ENCODE data around the gene TBC1D14. TPM values are rescaled to one million over a fixed set of nuclear protein-coding genes. Genes with fewer than 3 reads are reported as not detected.
A peak's percentile ranks its signal among the peaks of the same experiment; 100 is the strongest.

The TBC1D14 gene
- total RNA-seq, 2 experiments from 2014 or later, result 37.1 to 37.3 TPM

DNA sequence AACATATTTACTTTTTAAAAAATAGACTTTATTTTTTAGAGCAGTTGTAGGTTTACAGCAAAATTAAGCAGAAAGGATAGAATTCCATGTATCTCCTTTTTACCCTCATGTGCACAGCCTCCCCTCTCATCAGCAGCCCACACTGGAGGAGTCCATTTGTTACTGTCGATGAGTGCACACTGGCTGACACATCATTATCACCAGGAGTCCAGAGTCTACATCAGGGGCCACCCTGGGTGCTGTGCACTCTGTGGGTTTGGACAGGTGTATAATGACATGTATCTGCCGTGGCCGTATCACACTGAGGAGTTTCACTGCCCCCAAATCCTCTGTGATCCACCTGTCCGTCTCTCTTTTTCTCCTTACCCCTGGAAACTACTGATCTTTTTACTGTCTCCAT, 26.3 kb downstream of the TBC1D14 start:
- DNase-seq, result no peak
- peaks cover 19% of the 10 kb centered on the region for H3K36me3 Mint-ChIP-seq
- no peak overlapping the region for H3K4me3 Mint-ChIP-seq
- intact Hi-C loops (cut with micrococcal nuclease), result no loop called here
- H3K27me3 Mint-ChIP-seq, result no peaks in the 10 kb centered on the region
- no peaks in the 10 kb centered on the region for H3K9me3 Mint-ChIP-seq
- H3K4me1 Mint-ChIP-seq (ENCODE audit: low read depth), result peaks cover 51% of the 10 kb centered on the region
- ChIA-PET CTCF (no interaction called here), POLR2A (no interaction called here)
- no peak overlapping the region for H3K27ac Mint-ChIP-seq

DNA sequence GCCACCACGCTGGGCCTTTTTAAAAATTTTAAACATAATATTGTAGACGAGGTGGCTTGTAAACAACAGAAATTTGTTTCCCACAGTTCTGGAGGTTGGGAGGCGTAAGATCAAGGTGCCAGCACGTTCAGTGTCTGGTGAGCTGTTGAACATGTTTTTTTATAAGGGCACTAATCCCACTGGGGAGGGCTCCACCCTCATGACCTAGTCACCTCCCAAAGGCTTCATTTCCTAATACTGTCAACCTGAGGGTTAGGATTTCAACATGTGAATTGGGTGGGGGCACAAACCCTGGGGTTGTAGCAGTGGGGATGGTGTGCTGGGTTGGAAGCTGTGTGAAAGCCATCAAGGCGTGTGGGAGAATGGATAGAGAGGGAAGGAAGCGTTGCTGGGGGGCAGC, 27.6 kb downstream of the TBC1D14 start:
- Mint-ChIP-seq H3K36me3 (peaks cover 15% of the 10 kb centered on the region), H3K4me3 (no peak overlapping the region), H3K9me3 (no peaks in the 10 kb centered on the region), H3K27me3 (no peaks in the 10 kb centered on the region), H3K4me1 (ENCODE audit: low read depth) (peaks cover 61% of the 10 kb centered on the region), H3K27ac (peak overlapping the region; percentile 0)
- ChIA-PET POLR2A (no interaction called here), CTCF (no interaction called here)
- intact Hi-C loops (cut with micrococcal nuclease), result no loop called here
- DNase-seq, result no peak

DNA sequence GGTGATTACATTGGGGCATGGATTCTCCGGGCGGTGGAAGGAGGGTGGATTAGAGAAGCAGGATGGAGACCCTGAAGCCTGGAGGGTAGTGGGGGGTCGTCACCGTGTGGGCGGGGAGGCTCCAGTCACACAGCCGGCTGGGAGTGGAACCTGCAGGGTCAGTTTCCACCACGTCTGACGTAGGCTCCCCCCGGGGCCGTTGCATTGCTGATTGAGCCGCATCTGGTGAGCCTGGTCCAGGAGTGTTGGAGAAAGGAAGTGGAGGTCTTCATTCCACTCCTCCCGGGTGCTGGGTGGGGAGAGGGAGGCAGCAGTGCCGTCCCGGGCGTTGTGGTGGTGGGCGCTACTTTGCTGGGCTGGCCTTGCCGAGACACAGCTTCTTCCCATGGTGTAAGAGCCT, 28.1 kb downstream of the TBC1D14 start:
- Mint-ChIP-seq H3K27me3 (no peaks in the 10 kb centered on the region), H3K9me3 (no peaks in the 10 kb centered on the region), H3K4me3 (no peak overlapping the region), H3K4me1 (ENCODE audit: low read depth) (peaks cover 66% of the 10 kb centered on the region), H3K27ac (peak overlapping the region; percentile 0), H3K36me3 (peaks cover 13% of the 10 kb centered on the region)
- intact Hi-C loops (cut with micrococcal nuclease), result no loop called here
- CTCF ChIA-PET, result no interaction called here
- DNase-seq, result no peak
- POLR2A ChIA-PET, result interaction anchor here (0.6 kb wide), 1 partner anchor 21 kb away, joined by 3 read pairs; no protein-coding TSS in a partner anchor

DNA sequence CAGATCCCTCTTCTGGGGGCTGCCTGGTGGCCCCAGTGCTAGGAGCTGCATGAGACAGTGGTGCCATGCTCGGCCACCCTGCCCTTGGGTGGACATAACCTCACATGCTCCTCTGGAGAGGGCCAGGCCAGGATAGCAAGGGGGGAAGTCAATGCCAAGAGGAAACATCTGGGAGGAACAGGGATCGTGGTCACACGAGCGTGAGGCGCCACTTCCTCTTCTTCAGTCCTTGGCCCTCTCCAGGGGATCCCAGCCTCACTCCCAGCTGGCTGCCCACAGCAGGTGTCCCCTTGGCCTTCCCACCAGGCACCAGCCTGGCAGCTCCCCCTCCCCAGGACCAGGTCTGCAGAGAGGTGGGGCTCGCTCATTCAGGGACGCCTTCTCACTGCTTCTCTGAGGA, 28.6 kb downstream of the TBC1D14 start:
- H3K4me3 Mint-ChIP-seq, result no peak overlapping the region
- no peaks in the 10 kb centered on the region for H3K27me3 Mint-ChIP-seq
- POLR2A ChIA-PET, result interaction anchor here (0.6 kb wide), 1 partner anchor 21 kb away, joined by 3 read pairs; no protein-coding TSS in a partner anchor
- CTCF ChIA-PET, result no interaction called here
- peaks cover 13% of the 10 kb centered on the region for H3K36me3 Mint-ChIP-seq
- H3K27ac Mint-ChIP-seq, result no peak overlapping the region
- no peaks in the 10 kb centered on the region for H3K9me3 Mint-ChIP-seq
- H3K4me1 Mint-ChIP-seq (ENCODE audit: low read depth), result peaks cover 71% of the 10 kb centered on the region
- intact Hi-C loops (cut with micrococcal nuclease), result no loop called here
- DNase-seq, result no peak

DNA sequence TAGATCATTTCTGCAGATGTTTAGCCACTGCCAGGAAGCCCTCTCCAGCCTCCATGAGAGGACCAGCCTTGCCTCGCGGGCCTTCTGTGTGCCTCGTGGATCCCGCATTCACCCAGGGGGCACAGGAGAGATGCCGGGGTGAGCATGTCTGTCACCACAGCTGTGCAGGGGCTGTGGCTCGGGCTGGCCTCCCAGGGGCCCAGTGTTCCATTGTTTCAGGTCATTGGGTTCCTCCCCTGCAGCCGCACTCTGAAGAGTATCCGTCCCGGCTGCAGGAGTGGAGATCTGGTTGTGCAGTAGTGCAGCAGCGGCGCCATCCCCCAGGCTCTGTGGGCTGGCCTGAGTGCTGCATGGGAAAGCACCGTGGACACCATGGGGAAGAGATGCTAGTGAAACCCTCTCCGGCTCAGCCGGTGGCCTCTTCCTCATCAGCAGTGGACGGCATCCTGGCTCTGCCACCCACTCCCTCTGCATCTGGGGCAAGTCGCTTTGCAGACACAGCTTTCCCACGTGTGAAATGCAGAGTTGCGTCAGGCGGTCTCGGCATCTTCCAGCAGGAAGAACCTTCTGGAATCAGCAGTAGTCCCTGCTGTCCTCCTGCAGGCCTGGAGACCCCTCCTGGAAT, 29.1 kb downstream of the TBC1D14 start:
- Mint-ChIP-seq H3K27me3 (no peaks in the 10 kb centered on the region), H3K36me3 (peaks cover 7% of the 10 kb centered on the region), H3K4me1 (ENCODE audit: low read depth) (peaks cover 72% of the 10 kb centered on the region), H3K9me3 (no peaks in the 10 kb centered on the region), H3K4me3 (no peak overlapping the region), H3K27ac (no peak overlapping the region)
- ChIA-PET POLR2A (no interaction called here), CTCF (no interaction called here)
- no peak for DNase-seq
- intact Hi-C loops (cut with micrococcal nuclease), result no loop called here

DNA sequence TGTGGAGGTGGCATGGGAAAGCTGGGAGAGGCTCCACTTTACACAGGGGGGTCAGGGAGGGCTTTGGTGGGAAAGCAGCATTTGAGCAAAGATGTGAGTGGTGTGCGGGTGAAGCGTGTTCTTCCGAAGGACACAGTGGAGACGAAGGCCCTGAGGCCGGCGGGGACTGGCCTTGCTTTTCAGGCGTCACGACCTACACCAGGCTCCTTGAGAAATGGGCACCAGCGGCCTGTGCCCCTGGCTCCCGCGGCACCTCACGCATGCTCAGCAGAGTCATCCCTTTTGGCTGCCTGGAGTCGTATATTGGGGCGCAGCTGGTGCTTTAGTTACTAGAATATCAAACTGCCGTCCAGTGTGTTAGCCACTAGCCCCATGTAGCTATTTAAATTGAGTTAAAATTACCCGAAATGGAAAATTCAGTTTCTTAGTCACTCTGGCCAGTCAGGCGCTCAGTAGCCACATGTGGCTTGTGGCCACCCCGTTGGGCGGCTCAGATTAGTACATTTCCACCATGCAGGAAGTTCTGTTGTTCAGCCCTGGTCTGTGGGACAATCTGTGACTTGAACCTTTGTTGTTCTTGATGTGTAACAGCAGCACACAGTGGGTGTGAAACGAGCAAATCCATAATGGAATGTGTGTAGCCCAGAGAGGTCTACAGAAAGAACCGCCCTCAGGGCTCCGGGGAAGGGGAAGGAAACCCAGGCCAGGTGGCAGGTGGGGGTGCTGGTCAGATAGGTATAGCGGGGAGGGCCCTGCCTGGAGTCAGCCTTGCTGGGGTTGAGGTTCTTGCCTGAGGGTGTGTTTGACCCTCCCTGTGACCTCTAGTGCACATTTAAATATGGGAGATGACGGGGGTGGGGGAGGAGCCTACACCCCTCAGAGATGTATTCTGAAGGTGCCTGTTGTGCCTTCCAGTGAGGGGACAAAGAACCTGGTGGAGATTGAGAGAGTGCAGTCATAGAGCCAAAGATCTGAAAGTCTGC, 30.4 kb downstream of the TBC1D14 start:
- Mint-ChIP-seq H3K4me1 (ENCODE audit: low read depth) (peaks cover 74% of the 10 kb centered on the region), H3K27me3 (no peaks in the 10 kb centered on the region), H3K9me3 (no peaks in the 10 kb centered on the region), H3K27ac (peak overlapping the region; percentile 32), H3K4me3 (no peak overlapping the region), H3K36me3 (peaks cover 3% of the 10 kb centered on the region)
- DNase-seq, result no peak
- CTCF ChIA-PET, result no interaction called here
- intact Hi-C loops (cut with micrococcal nuclease), result no loop called here
- POLR2A ChIA-PET, result no interaction called here

DNA sequence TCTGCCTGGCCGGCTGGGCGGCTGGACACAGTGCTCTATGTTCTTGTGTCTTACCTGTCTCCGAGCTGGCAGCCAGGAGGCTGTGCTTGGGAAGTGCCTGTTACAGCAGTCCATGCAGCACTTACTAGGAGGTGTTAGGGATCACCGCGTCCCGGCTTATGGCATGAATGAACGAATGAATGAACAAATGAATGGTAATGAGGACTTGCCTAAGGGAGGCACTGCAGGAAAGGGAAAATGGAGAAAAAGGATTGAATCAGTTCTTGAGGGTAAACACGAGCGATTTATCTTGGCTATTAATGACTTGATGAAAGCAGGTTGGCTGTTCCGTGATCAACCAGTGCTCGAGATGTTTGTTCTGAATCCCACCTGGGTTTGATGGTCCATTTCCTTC, 31.1 kb downstream of the TBC1D14 start:
- Mint-ChIP-seq H3K9me3 (no peaks in the 10 kb centered on the region), H3K27ac (peak overlapping the region; percentile 32), H3K36me3 (peaks cover 3% of the 10 kb centered on the region), H3K27me3 (no peaks in the 10 kb centered on the region), H3K4me1 (ENCODE audit: low read depth) (peaks cover 74% of the 10 kb centered on the region), H3K4me3 (no peak overlapping the region)
- intact Hi-C loops (cut with micrococcal nuclease), result no loop called here
- CTCF ChIA-PET, result interaction anchor here (0.8 to 2.1 kb wide), 2 partner anchors 24 to 34 kb away, joined by 3 to 11 read pairs; no protein-coding TSS in a partner anchor
- DNase-seq, result no peak
- POLR2A ChIA-PET, result no interaction called here

DNA sequence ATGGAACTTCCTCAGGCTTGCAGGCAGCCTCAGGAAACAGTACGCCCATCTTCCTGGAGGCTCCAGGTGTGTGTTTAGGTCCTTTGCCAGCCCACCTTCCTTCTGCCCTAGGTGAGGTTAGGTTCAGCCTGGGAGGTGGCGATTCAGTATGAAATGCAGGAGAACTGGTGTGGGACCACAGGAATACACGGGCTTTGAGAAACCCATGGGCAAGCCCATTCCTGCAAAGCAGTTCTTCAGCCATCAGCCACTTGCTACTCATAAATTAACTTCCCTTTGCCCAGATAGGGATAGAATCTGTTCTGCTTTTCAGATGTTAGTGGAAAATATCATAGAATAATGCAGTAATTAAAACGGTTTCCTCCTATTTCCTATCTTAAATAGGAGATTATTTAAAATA, 32.2 kb downstream of the TBC1D14 start:
- no peak for DNase-seq
- Mint-ChIP-seq H3K4me1 (ENCODE audit: low read depth) (peaks cover 75% of the 10 kb centered on the region), H3K27me3 (no peaks in the 10 kb centered on the region), H3K9me3 (no peaks in the 10 kb centered on the region), H3K27ac (no peak overlapping the region), H3K4me3 (no peak overlapping the region), H3K36me3 (no peaks in the 10 kb centered on the region)
- ChIA-PET POLR2A (interaction anchor here (0.6 to 2.0 kb wide), 4 partner anchors 15 to 155 kb away, joined by 3 to 11 read pairs (median 6); no protein-coding TSS in a partner anchor), CTCF (interaction anchor here (0.6 to 2.2 kb wide), 4 partner anchors 15 to 63 kb away, joined by 4 to 11 read pairs (median 8); no protein-coding TSS in a partner anchor)
- intact Hi-C loops (cut with micrococcal nuclease), result loop anchor here (1.0 to 2.0 kb wide), 3 partner anchors 14 to 43 kb away; no protein-coding TSS in a partner anchor

DNA sequence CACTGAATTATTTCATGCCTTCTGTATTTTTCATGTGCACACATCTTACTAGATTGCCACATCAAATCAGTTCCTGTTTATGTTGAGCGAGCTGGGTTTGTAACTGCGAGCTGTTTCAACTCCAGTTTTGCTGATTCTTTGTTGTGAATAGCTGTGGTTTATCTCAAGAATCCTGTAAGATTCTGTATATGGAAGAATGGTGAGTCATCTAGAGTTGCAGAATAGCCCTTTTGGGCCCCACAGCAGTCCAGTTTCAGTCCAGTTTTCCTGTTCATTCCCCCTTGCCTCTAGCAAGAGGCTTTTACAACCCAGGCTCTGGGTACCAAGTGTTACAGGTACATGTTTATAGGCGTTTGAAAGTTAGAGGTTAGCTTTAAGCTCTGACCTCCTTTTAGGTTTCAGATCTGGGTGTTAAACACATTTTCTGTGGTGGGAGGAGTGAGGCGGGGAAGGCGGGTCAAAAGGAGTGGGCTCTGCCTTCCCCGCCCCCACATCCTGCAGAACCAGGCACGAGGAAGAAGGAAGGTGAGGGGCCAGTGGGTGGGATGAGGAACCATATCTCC, 32.7 kb downstream of the TBC1D14 start:
- Mint-ChIP-seq H3K4me3 (peak overlapping the region; percentile 5), H3K27ac (peak overlapping the region; percentile 53), H3K4me1 (ENCODE audit: low read depth) (peaks cover 72% of the 10 kb centered on the region), H3K36me3 (no peaks in the 10 kb centered on the region), H3K27me3 (no peaks in the 10 kb centered on the region), H3K9me3 (no peaks in the 10 kb centered on the region)
- ChIA-PET CTCF (interaction anchor here (0.6 to 2.2 kb wide), 9 partner anchors 15 to 222 kb away, joined by 3 to 11 read pairs (median 4); partner anchors contain the start of gene TBC1D14), POLR2A (interaction anchor here (0.6 to 2.0 kb wide), 4 partner anchors 16 to 155 kb away, joined by 3 to 11 read pairs (median 6); no protein-coding TSS in a partner anchor)
- peak; percentile 67 for DNase-seq
- intact Hi-C loops (cut with micrococcal nuclease), result loop anchor here (1.0 to 2.0 kb wide), 3 partner anchors 15 to 42 kb away; no protein-coding TSS in a partner anchor

DNA sequence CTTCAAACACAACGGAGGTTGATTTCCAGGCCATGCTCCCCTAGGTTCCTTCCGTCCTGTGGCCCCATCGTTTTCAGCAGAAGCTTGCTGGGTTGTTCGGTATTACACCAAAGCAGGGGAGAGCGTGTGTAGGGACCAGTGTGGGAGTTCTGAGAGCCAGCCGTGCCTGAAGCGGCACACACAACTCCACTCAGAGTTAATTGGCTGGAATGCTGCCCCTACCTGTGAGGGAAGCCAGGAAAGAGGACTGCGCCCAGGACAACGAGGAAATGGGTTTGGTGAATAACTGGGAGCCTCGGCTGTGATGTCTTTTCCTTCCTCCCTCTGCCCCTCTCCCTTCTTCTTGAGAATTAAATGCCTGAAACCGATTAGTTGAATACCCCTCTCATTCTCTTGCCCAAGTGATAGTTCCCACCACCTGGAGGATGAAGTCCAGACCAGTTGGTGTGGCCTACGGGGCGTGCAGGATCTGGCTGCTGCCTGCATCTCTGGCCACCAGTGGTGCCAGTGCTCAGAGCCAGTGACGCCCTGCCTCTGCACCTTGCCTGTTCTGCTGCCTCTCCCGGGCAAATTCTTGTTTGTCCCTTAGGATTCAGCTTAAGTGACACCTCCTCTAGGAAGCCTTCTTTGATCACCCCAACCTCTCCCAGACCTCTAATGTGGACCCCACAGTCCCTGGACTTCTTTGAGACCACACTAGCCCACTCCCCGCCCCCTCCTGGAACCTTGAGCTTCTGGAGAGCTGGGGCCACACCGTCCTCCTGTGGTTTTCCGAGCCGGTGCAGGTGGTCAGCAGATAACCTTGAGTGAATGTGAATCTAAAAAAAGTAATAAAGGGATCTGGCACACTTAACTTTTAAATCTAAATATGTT, 33.6 kb downstream of the TBC1D14 start:
- Mint-ChIP-seq H3K4me1 (ENCODE audit: low read depth) (peaks cover 71% of the 10 kb centered on the region), H3K27ac (peak overlapping the region; percentile 53), H3K27me3 (no peaks in the 10 kb centered on the region), H3K36me3 (no peaks in the 10 kb centered on the region), H3K9me3 (no peaks in the 10 kb centered on the region), H3K4me3 (no peak overlapping the region)
- ChIA-PET CTCF (interaction anchor here (0.8 to 2.2 kb wide), 7 partner anchors 16 to 223 kb away, joined by 3 to 11 read pairs (median 3); partner anchors contain the start of gene TBC1D14), POLR2A (interaction anchor here (0.9 to 2.0 kb wide), 2 partner anchors 17 to 156 kb away, joined by 3 to 11 read pairs; no protein-coding TSS in a partner anchor)
- DNase-seq, result no peak
- intact Hi-C loops (cut with micrococcal nuclease), result loop anchor here (2.0 kb wide), 1 partner anchor 42 kb away; no protein-coding TSS in a partner anchor

DNA sequence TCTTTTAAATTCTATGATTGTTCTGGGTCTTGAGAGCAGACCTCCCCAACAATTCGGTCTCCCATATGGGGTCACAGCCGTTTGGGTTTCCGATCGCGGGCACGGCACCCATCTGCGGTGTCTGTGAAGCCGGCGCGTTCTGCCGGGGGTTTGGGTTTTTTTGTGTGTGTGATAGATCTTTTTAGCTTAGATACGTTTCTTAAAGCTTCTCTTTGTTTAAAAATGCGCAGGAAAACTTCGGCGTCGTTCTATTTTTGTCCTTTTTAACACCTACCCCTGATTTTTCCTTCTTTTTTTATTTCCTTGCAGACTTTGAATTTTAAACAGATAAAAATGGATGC, 34.2 kb downstream of the TBC1D14 start:
- Mint-ChIP-seq H3K9me3 (no peaks in the 10 kb centered on the region), H3K36me3 (no peaks in the 10 kb centered on the region), H3K4me3 (no peak overlapping the region), H3K4me1 (ENCODE audit: low read depth) (peaks cover 69% of the 10 kb centered on the region), H3K27ac (no peak overlapping the region), H3K27me3 (no peaks in the 10 kb centered on the region)
- ChIA-PET POLR2A (no interaction called here), CTCF (interaction anchor here (1.0 to 2.2 kb wide), 2 partner anchors 17 to 30 kb away, joined by 4 to 11 read pairs; no protein-coding TSS in a partner anchor)
- no peak for DNase-seq
- intact Hi-C loops (cut with micrococcal nuclease), result loop anchor here (2.0 kb wide), 1 partner anchor 41 kb away; no protein-coding TSS in a partner anchor

All from activated CD4-positive, alpha-beta memory T cell treated with anti-CD3 and anti-CD28 coated beads for 36 hours (primary cell).